Activated naive CD8-positive, alpha-beta T cell treated with anti-CD3 and anti-CD28 coated beads, Interleukin-2, amount 10 ng/mL, durations not matched to agents 7 days and 5 days (primary cell): Measurements from ENCODE around the gene THADA. TPM values are rescaled to one million over a fixed set of nuclear protein-coding genes. Genes with fewer than 3 reads are reported as not detected.
A peak's percentile ranks its signal among the peaks of the same experiment; 100 is the strongest.
"Not testable (repeated sequence)": the region's sequence is repeated elsewhere in the genome, so short reads cannot be mapped to it uniquely, and the experiment has no call there.

Experiments used
- ATAC-seq: fragments of 150-1000 bp; cut with Tn5 transposase; one replicate; pipeline ENCODE4 v1.10.0; 2021; ENCODE audit warnings: low read depth, moderate library complexity
- POLR2A ChIA-PET: fragments of 350-600 bp; sonication (Branson Sonifier 250); formaldehyde crosslinking; loops from one replicate; lab custom pipeline; 2021; ENCODE audit warnings: antibody characterized with exemption; lab: Charles Lee
- DNase-seq: peaks from one replicate; pipeline ENCODE4 v3.0.0; 2021
- H3K27ac Mint-ChIP-seq: one replicate; pipeline ENCODE4 v1.8.0; 2022; ENCODE audit warnings: mild to moderate bottlenecking, mixed read lengths
- H3K27me3 Mint-ChIP-seq: one replicate; pipeline ENCODE4 v1.8.0; 2022; ENCODE audit warnings: mild to moderate bottlenecking, moderate library complexity, mixed read lengths
- H3K36me3 Mint-ChIP-seq: one replicate; pipeline ENCODE4 v1.8.0; 2021; ENCODE audit warnings: mild to moderate bottlenecking, mixed read lengths
- H3K4me1 Mint-ChIP-seq: one replicate; pipeline ENCODE4 v1.8.0; 2021; ENCODE audit warnings: mixed read lengths
- H3K4me3 Mint-ChIP-seq: one replicate; pipeline ENCODE4 v1.8.0; 2022; ENCODE audit warnings: mild to moderate bottlenecking, moderate library complexity, mixed read lengths
- H3K9me3 Mint-ChIP-seq: one replicate; pipeline ENCODE4 v1.8.0; 2021; ENCODE audit warnings: mixed read lengths
- total RNA-seq, 2 experiments: library from RNA; stranded (reverse); gene quantifications; one replicate each; pipeline ENCODE4 v1.2.3, GENCODE V29; 2021

Gene THADA
- total RNA-seq, 2 experiments from 2014 or later: 30.5 to 30.8 TPM

DNA sequence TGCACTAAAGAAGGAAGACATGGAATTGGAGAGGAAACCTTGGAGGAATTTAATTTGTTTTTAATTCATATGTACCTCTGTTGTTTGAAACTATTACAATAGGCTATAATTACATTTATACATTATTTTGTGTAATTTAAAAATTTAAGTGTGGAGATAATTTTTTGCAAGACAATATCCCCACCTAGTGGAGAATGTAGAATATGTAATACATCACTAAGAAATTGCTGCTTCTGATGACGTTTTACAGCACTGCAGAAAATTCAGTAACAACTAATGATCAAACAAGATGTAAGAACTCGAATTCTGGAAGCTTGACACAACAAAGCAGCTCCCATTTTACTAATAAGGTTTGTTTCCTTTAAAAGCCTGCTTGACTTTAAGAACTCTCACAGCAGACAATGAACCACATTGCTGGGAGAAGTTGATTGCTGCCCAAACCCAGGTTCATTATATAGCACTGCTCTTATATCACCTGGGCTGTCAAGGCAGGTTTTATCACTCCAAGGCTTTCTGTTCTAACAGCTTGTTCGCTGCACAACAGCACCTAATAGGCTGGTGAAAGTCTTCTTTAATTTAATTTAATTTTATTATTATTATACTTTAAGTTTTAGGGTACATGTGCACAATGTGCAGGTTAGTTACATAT lies 53.4 kb downstream of the THADA start:
- Mint-ChIP-seq H3K4me3 (no peak overlapping the region), H3K9me3 (no peaks in the 10 kb centered on the region), H3K27me3 (no peaks in the 10 kb centered on the region), H3K4me1 (peaks cover 6% of the 10 kb centered on the region), H3K36me3 (peaks cover 5% of the 10 kb centered on the region), H3K27ac (no peak overlapping the region)
- ATAC-seq (peak; percentile 39), DNase-seq (no peak)
- POLR2A ChIA-PET: no interaction called here

DNA sequence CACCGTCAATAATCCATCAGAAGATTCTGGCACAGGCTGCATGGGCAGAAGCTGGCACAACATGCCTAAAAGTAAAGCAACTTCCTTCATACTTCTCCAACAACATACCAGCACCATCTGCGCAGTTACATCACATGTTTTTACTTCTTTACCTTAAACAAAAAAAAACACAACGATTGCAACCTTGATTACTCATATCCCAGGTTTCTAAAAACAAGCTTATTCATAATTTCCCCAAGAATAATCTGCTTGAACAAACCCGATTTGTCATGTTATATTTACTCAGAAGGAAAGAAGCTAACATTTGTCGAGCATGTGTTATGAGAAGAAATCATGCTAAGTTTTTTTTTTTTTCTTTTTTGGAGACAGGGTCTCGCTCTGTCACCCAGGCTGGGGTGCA lies 54.7 kb downstream of the THADA start:
- peaks cover 3% of the 10 kb centered on the region for H3K36me3 Mint-ChIP-seq
- ATAC-seq (no peak), DNase-seq (no peak)
- peaks cover 12% of the 10 kb centered on the region for H3K4me1 Mint-ChIP-seq
- POLR2A ChIA-PET: no interaction called here
- no peak overlapping the region for H3K4me3 Mint-ChIP-seq
- no peak overlapping the region for H3K27ac Mint-ChIP-seq
- no peaks in the 10 kb centered on the region for H3K27me3 Mint-ChIP-seq
- no peaks in the 10 kb centered on the region for H3K9me3 Mint-ChIP-seq

DNA sequence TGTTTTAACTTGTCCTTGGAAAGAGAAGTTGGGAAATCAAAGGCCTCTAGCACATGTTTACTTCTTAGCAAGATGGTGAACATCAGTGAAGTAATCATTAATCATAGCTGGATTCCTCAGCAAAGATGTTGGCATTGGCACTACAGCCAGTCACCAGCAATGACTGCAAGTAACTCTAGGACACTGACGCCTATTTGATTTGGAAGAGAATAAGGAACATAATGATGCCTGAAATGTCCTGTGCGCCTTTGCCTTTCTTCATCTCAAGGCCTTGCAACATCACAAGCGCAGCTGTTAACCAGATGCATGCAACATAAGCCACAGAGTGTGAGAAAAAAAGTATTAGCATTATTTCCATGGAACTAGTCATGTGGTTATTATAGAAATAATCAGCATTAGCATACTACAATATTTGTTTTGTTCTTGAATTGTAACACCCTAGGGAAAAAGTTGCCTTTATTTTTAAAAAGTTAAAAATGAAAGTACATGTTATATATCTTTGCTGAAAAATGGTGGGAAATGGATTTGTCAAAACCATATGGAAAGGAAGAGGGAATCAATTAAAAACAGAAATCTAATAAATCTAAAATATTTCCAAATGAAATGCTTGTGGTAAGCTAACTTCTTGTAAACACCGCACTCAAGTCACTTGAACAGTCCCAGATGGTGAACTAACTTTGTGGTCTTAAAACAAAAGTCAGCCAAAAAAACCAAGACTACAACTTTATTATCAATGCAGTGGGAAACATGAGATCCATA lies 55.6 kb downstream of the THADA start:
- Mint-ChIP-seq H3K9me3 (no peaks in the 10 kb centered on the region), H3K36me3 (peaks cover 4% of the 10 kb centered on the region), H3K27ac (no peak overlapping the region), H3K4me1 (peaks cover 12% of the 10 kb centered on the region), H3K4me3 (no peak overlapping the region), H3K27me3 (no peaks in the 10 kb centered on the region)
- POLR2A ChIA-PET: interaction anchor here (0.6 kb wide), 1 partner anchor 32 kb away, joined by 3 read pairs; no protein-coding TSS in a partner anchor
- DNase-seq: no peak
- no peak for ATAC-seq

DNA sequence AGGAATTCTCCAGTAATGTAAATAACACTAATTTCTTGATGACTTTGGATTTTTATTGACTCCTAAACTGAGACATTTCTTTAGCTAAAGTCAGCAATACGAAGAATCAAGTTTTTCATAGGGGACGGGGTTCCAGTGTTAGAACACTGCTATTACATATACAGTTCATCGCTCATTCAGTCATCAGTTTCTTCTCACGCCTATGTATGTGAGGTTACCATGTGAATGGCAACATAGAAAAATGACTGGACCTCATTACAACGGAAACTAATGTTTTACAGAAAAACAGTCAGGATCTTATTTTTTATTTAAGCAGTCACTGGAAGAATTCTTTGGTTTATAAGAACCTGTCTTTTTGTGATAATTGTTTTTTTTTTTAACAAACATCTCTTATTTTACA lies 56.4 kb downstream of the THADA start:
- POLR2A ChIA-PET: interaction anchor here (0.6 kb wide), 1 partner anchor 31 kb away, joined by 3 read pairs; no protein-coding TSS in a partner anchor
- Mint-ChIP-seq H3K9me3 (no peaks in the 10 kb centered on the region), H3K4me1 (peaks cover 12% of the 10 kb centered on the region), H3K36me3 (peaks cover 8% of the 10 kb centered on the region), H3K27ac (no peak overlapping the region), H3K27me3 (no peaks in the 10 kb centered on the region), H3K4me3 (no peak overlapping the region)
- no peak for ATAC-seq
- DNase-seq: no peak

DNA sequence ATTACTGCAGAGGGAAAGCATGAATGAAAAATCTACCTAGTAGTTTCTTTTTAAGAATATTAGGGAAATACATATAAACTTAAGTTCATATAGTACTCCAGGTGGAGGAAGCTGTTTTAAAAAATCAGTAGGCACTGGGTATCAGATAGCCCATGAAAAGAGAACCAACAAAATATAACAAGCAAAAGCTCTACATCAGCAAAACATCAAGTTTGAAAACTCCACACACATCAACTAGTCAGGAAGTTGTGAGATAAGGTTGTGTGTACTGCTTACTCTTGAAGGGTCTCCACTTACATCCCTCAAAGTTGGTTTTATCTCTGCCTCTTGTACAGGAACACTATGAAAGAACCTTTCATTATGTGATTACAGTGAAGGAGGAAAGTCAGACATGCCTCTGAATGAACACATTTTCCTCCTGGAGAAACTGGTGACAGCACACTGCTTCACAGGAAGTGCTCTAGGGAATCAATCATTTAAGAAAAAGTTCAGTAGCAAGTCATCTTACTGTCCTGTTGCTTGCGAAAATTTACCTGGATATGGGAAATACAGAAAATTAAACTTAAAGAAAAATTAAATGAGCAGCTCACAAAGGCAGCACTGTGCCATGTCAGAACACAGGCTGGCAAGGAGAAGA lies 57.7 kb downstream of the THADA start:
- Mint-ChIP-seq H3K36me3 (peaks cover 13% of the 10 kb centered on the region), H3K9me3 (no peaks in the 10 kb centered on the region), H3K4me3 (no peak overlapping the region), H3K27me3 (no peaks in the 10 kb centered on the region), H3K27ac (no peak overlapping the region), H3K4me1 (peaks cover 12% of the 10 kb centered on the region)
- DNase-seq (no peak), ATAC-seq (no peak)
- POLR2A ChIA-PET: interaction anchor here (0.9 kb wide), 1 partner anchor 491 kb away, joined by 3 read pairs; no protein-coding TSS in a partner anchor

DNA sequence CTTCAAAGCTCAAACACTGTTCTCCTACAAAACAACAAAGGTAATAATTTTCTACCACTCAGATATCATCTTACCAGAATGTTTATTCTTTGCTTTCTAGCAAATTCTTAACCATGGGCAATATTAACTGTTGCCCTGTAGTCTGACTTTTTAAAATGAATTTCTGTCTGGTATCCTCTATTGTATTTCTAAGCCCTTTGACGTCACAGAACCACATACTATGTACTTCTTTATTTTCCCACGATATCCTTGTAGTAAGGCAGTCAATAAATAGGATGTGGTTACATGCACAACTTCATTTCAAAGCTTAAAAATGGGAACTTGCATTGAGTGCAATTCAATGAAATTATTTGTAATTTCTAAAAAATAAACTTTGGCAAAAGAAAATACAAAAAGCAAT lies 58.7 kb downstream of the THADA start:
- H3K9me3 Mint-ChIP-seq: no peaks in the 10 kb centered on the region
- POLR2A ChIA-PET: interaction anchor here (0.9 kb wide), 1 partner anchor 490 kb away, joined by 3 read pairs; no protein-coding TSS in a partner anchor
- ATAC-seq (no peak), DNase-seq (no peak)
- H3K27ac Mint-ChIP-seq: no peak overlapping the region
- H3K27me3 Mint-ChIP-seq: no peaks in the 10 kb centered on the region
- peaks cover 12% of the 10 kb centered on the region for H3K4me1 Mint-ChIP-seq
- H3K36me3 Mint-ChIP-seq: peaks cover 18% of the 10 kb centered on the region
- no peak overlapping the region for H3K4me3 Mint-ChIP-seq

DNA sequence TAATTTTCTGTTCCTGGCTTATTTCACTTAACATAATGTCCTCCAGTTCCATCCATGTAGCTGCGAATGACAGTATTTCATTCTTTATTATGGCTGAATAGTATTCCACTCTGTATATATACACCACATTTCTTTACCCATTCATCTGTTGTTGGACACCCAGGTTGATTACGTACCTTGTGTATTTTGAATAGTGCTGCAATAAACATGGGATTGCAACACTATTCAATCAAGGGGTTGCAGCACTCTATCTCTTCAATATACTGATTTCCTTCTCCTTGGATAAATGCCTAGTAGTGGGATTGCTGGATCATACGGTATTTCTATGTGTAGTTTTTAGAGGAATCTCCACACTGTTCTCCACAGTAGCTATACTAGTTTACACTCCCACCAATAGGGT lies 61.3 kb downstream of the THADA start:
- H3K27ac Mint-ChIP-seq: no peak overlapping the region
- peaks cover 26% of the 10 kb centered on the region for H3K36me3 Mint-ChIP-seq
- H3K4me3 Mint-ChIP-seq: no peak overlapping the region
- no peaks in the 10 kb centered on the region for H3K27me3 Mint-ChIP-seq
- POLR2A ChIA-PET: no interaction called here
- ATAC-seq: no peak
- no peak for DNase-seq
- no peaks in the 10 kb centered on the region for H3K9me3 Mint-ChIP-seq
- H3K4me1 Mint-ChIP-seq: peaks cover 15% of the 10 kb centered on the region

DNA sequence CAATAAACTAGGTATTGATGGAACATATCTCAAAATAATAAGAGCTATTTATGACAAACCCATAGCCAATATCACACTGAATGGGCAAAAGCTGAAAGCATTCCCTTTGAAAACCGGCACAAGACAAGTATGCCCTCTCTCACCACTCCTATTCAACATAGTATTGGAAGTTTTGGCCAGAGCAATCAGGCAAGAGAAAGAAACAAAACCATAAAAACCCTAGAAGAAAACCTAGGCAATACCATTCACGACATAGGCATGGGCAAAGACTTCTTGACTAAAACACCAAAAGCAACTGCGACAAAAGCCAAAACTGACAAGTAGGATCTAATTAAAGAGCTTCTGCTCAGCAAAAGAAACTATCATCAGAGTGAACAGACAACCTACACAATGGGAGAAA lies 63.3 kb downstream of the THADA start:
- DNase-seq, H3K9me3 Mint-ChIP-seq, ATAC-seq, H3K4me3 Mint-ChIP-seq, H3K27me3 Mint-ChIP-seq, POLR2A ChIA-PET, H3K27ac Mint-ChIP-seq: not testable (repeated sequence)
- Mint-ChIP-seq H3K36me3 (peaks cover 27% of the 10 kb centered on the region), H3K4me1 (peaks cover 10% of the 10 kb centered on the region)

DNA sequence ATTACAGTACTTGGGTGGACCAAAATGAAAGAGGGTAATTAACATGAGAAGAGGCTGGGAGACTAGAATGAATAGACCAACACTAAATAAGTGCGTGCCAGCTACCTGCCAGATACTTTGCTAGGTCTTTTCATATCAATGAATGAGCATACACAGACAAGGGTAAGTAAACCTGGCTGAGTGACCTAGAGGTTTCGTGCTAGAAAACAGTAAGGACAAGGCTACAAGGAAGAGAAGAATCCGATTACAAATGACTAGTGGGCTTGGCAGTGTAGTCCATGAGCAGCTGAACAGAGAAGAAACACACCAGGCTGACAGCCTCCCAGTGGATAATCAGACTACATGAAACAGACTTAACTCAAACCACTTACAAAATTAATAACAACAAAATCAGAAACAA lies 64.6 kb downstream of the THADA start:
- no peak for ATAC-seq
- POLR2A ChIA-PET: no interaction called here
- Mint-ChIP-seq H3K27ac (no peak overlapping the region), H3K36me3 (peaks cover 30% of the 10 kb centered on the region), H3K4me3 (no peak overlapping the region), H3K4me1 (peaks cover 3% of the 10 kb centered on the region), H3K9me3 (peaks cover under 1% of the 10 kb centered on the region), H3K27me3 (no peaks in the 10 kb centered on the region)
- no peak for DNase-seq

DNA sequence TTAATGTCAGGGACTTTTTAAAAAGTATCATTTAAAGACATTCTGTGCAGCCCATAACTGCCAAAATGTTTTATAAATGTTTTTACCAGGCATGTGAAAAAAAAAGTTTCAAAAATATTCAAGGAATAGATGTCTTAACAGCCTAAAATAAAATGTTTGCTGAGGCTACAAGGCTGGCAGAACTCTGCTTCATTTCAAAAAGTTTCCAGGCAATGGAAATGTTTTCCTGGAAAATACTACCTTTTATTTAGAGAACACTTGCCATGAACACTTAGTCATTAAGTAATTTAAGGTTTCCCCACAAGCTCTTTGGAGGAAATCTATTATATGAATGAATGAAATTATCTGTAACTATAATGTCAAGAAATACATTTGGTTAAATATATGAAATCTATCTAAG lies 68.8 kb downstream of the THADA start:
- H3K27me3 Mint-ChIP-seq: no peaks in the 10 kb centered on the region
- POLR2A ChIA-PET: no interaction called here
- H3K9me3 Mint-ChIP-seq: peaks cover 16% of the 10 kb centered on the region
- H3K4me3 Mint-ChIP-seq: no peak overlapping the region
- H3K27ac Mint-ChIP-seq: no peak overlapping the region
- no peak for DNase-seq
- peaks cover 41% of the 10 kb centered on the region for H3K36me3 Mint-ChIP-seq
- H3K4me1 Mint-ChIP-seq: peaks cover 3% of the 10 kb centered on the region
- no peak for ATAC-seq

DNA sequence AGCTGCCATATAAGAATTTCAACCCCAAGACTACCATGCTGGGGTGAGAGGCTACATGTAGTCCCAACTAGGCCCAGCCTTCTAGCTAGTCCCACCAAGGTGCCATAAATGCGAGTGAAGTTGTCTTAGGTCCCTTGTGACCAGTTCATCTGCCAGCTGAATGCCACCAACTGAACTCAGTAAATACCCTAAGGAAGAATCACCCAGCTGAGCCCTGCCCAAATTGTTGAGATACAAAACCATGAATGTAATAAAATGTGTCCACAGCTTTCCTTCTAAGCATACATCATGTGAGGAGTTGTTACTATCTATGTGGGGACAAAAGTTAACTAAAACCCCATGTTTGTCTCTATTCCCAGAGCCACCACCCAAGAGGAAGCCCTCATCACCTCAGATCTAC lies 70.3 kb downstream of the THADA start:
- no peak overlapping the region for H3K27ac Mint-ChIP-seq
- H3K4me1 Mint-ChIP-seq: no peaks in the 10 kb centered on the region
- H3K4me3 Mint-ChIP-seq: no peak overlapping the region
- H3K9me3 Mint-ChIP-seq: peaks cover 16% of the 10 kb centered on the region
- POLR2A ChIA-PET: no interaction called here
- DNase-seq (no peak), ATAC-seq (no peak)
- H3K36me3 Mint-ChIP-seq: peaks cover 34% of the 10 kb centered on the region
- no peaks in the 10 kb centered on the region for H3K27me3 Mint-ChIP-seq

DNA sequence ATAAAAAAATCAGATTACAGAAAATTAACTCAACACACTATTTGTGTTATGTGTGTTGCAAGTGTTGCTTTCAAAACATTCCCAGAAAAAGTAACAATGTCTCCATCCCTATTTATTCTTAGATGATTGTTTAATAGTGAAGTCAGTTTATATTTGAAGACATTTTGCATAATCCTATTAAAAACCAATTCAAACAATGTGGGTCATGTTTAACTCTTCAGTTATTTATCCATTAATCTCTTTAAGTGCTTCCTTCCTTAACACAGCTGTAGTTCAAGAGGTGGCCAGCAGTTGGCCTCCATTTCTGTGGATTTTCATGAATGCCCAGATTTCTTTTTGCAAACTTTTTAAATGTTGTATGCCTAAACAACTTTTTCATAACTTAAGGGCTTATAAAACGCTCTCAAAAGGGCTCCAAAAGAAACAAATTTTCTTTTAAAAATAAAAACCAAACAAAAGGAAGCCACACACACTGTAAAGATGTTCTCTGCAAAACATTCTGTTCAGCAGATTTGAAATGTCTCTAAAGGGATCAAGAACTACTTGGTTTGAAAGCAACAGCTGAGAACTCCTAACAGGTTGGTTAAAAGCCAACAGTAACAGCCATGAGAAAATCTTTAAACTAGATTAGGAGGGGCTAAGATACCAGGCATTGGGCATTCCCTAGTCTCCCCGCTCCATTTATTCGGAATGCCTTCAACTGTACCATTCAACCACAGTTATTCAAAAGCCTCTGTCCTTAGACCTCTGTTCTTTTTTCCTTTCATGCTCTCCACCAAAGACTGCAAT lies 71.5 kb downstream of the THADA start:
- Mint-ChIP-seq H3K9me3 (peaks cover 16% of the 10 kb centered on the region), H3K4me1 (peaks cover 2% of the 10 kb centered on the region)
- POLR2A ChIA-PET: no interaction called here

DNA sequence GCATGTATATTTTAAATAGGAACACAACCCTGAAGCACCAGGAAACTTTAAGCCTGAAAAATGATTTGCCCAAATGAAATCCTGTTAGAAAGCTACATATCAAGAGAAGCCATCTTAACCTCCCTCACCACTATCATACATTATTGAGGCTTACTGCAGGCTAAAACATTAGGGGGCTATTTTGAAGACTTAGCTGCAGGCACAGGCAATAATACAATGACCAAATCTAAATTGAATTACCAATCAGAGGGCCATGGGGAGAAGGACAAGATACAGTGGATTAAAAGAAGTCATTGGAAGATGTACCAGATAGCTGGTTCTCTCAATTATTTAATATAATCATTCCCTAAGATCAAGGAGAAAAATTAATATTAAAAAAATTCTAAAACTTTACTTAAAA lies 73.7 kb downstream of the THADA start:
- DNase-seq (no peak), ATAC-seq (no peak)
- Mint-ChIP-seq H3K36me3 (peaks cover 31% of the 10 kb centered on the region), H3K27me3 (no peaks in the 10 kb centered on the region), H3K4me3 (no peak overlapping the region), H3K4me1 (peaks cover 2% of the 10 kb centered on the region), H3K27ac (no peak overlapping the region), H3K9me3 (peaks cover 16% of the 10 kb centered on the region)
- POLR2A ChIA-PET: interaction anchor here (1.5 kb wide), 1 partner anchor 30 kb away, joined by 4 read pairs; no protein-coding TSS in a partner anchor

More for the DNA sequence above, 71.5 kb downstream of the THADA start:
- DNase-seq (no peak), ATAC-seq (no peak)
- peaks cover 33% of the 10 kb centered on the region for H3K36me3 Mint-ChIP-seq
- no peak overlapping the region for H3K4me3 Mint-ChIP-seq
- H3K27me3 Mint-ChIP-seq: no peaks in the 10 kb centered on the region
- H3K27ac Mint-ChIP-seq: no peak overlapping the region
